Panc1 (cell line): ENCODE results near the gene MUCL3. TPM values are rescaled to one million over a fixed set of nuclear protein-coding genes. Genes with fewer than 3 reads are reported as not detected.

Experiments used
- ATAC-seq: fragments of 200-7000 bp; cut with Tn5 transposase; 2 replicates; pipeline ENCODE4 v1.9.1; 2020; ENCODE audit warnings: mild to moderate bottlenecking, moderate library complexity
- BruUV-seq: library from RNA; stranded (reverse); fragments of 400-500 nt; replicated peaks from 2 replicates; lab custom pipeline; 2021; lab: Mats Ljungman, UMichigan
- CTCF ChIA-PET: fragments of 300-600 bp; sonication (Branson Sonifier 250); formaldehyde crosslinking; loops from one replicate; lab custom pipeline; 2022; ENCODE audit warnings: antibody characterized with exemption; lab: Charles Lee
- POLR2A ChIA-PET: fragments of 300-600 bp; sonication (Branson Sonifier 250); formaldehyde crosslinking; loops from one replicate; lab custom pipeline; 2022; ENCODE audit warnings: antibody characterized with exemption; lab: Charles Lee
- DNase-seq: peaks from one replicate; pipeline ENCODE4 v3.0.0-alpha.2; 2010; ENCODE audit warnings: low read depth, low spot score
- H3K27ac ChIP-seq: 2 replicates; pipeline ENCODE4 v1.5.1; 2011; ENCODE audit warnings: mild to moderate bottlenecking, low read length, inconsistent platforms
- H3K27me3 ChIP-seq: fragments of 200-500 bp; sonication (Bioruptor generic); 2 replicates; pipeline ENCODE4 v1.6.0; 2014; ENCODE audit warnings: low read length, inconsistent platforms; ENCODE audit not compliant: control insufficient read depth, insufficient read depth
- H3K36me3 ChIP-seq: fragments of 200-500 bp; sonication (Bioruptor generic); 2 replicates; pipeline ENCODE4 v1.5.1; 2014; ENCODE audit warnings: inconsistent platforms, mild to moderate bottlenecking, low read length, moderate library complexity; ENCODE audit not compliant: control insufficient read depth, insufficient read depth
- H3K4me1 ChIP-seq: 2 replicates; pipeline ENCODE4 v1.5.1; 2011; ENCODE audit warnings: inconsistent platforms, mild to moderate bottlenecking, low read length, moderate library complexity; ENCODE audit not compliant: control insufficient read depth, insufficient read depth
- H3K4me3 ChIP-seq, 2 experiments: 2 replicates each; pipeline ENCODE4 v1.5.1; 2011 to 2012; ENCODE audit warnings: low read depth in 2 of 2, low read length in 2 of 2, mild to moderate bottlenecking in 2 of 2, inconsistent platforms in 1 of 2, moderate library complexity in 1 of 2
- H3K9me3 ChIP-seq: fragments of 200-500 bp; sonication (Bioruptor generic); 2 replicates; pipeline ENCODE4 v1.5.1; 2014; ENCODE audit warnings: low read depth, mild to moderate bottlenecking, inconsistent platforms, low read length, moderate library complexity; ENCODE audit not compliant: control insufficient read depth, insufficient read depth
- CTCF ChIP-seq: fragments of 450-650 bp; IDR thresholded peaks from 2 replicates; pipeline ENCODE4 v1.5.1; 2017; ENCODE audit warnings: mild to moderate bottlenecking
- POLR2AphosphoS5 ChIP-seq: IDR thresholded peaks from 2 replicates; pipeline ENCODE4 v1.6.1; 2012; ENCODE audit warnings: mild to moderate bottlenecking, low read depth, low read length, moderate library complexity
- REST ChIP-seq, 2 experiments: IDR thresholded peaks; 2 replicates each; pipeline ENCODE4 v1.6.1; 2011 to 2012; ENCODE audit warnings: low read depth in 2 of 2, control low read depth in 1 of 2, low read length in 1 of 2, mild to moderate bottlenecking in 1 of 2, moderate library complexity in 1 of 2; ENCODE audit not compliant: insufficient read depth in 1 of 2
- SIN3A ChIP-seq: IDR thresholded peaks from 2 replicates; pipeline ENCODE4 v1.6.1; 2012; ENCODE audit warnings: low read depth, mild to moderate bottlenecking, low read length, moderate library complexity, borderline replicate concordance; ENCODE audit not compliant: insufficient read depth
- TCF7L2 ChIP-seq: IDR thresholded peaks from 2 replicates; pipeline ENCODE4 v1.6.1; 2011; ENCODE audit warnings: mild to moderate bottlenecking, low read depth, low read length, inconsistent platforms
- in situ Hi-C: cut with HindIII; loops from 2 replicates; pipeline ENCODE4 v1.10.0; 2016; ENCODE audit warnings: low sequenced_read_pairs, low pct_unique_long_range_greater_than_20kb
- intact Hi-C: fragments of 100-400 bp; cut with micrococcal nuclease; formaldehyde crosslinking; loops from one replicate; pipeline ENCODE4 v1.10.0; 2022; ENCODE audit not compliant: unreplicated experiment
- total RNA-seq: library from RNA; stranded (reverse); gene quantifications from one replicate; pipeline ENCODE4 v1.2.1, GENCODE V29; 2021; ENCODE audit not compliant: unreplicated experiment

Gene MUCL3
- total RNA-seq, 1 experiment from 2014 or later, result not detected

GRCh38 chr6:30951907-30952469 is 11.2 kb downstream of the MUCL3 start:
- no peak for DNase-seq
- peaks cover 8% of the 10 kb centered on the region; the same call in 1 of the 2 replicates for H3K4me1 ChIP-seq
- intact Hi-C loops (no loop called here), in situ Hi-C loops (no loop called here)
- no peak for ATAC-seq
- CTCF ChIA-PET, result no interaction called here
- no peak overlapping the region for H3K4me3 ChIP-seq
- POLR2A ChIA-PET, result no interaction called here
- peaks cover 21% of the 10 kb centered on the region for H3K27me3 ChIP-seq
- no peaks in the 10 kb centered on the region for H3K36me3 ChIP-seq
- H3K27ac ChIP-seq, result no peak overlapping the region
- no peak for TF ChIP-seq SIN3A
- TF ChIP-seq POLR2AphosphoS5, result no peak
- TF ChIP-seq REST (IDR thresholded peaks at IDR 0.05; ENCODE audit: insufficient read depth in 1 of 2, low read depth in 2 of 2, low read length in 1 of 2), result no peak
- TF ChIP-seq CTCF, result no peak
- no peak for TF ChIP-seq TCF7L2
- BruUV-seq, result no TSS peak
- no peaks in the 10 kb centered on the region for H3K9me3 ChIP-seq

- H3K4me3 ChIP-seq, result peak overlapping the region; percentile 42 to 57
- H3K27me3 ChIP-seq, result peaks cover 22% of the 10 kb centered on the region
- no peak for ATAC-seq
- no TSS peak for BruUV-seq
- H3K36me3 ChIP-seq, result no peaks in the 10 kb centered on the region
- intact Hi-C loops (no loop called here), in situ Hi-C loops (loop anchor here (5.0 kb wide), 1 partner anchor 88 kb away; no protein-coding TSS in a partner anchor)
- POLR2A ChIA-PET, result no interaction called here
- CTCF ChIA-PET, result no interaction called here
- peaks cover 8% of the 10 kb centered on the region; the same call in 1 of the 2 replicates for H3K4me1 ChIP-seq
- DNase-seq, result no peak
- no peak overlapping the region for H3K27ac ChIP-seq
- no peaks in the 10 kb centered on the region for H3K9me3 ChIP-seq
- TF ChIP-seq SIN3A (no peak), TCF7L2 (no peak), CTCF (no peak), REST (IDR thresholded peaks at IDR 0.05; ENCODE audit: insufficient read depth in 1 of 2, low read depth in 2 of 2, low read length in 1 of 2) (no peak), POLR2AphosphoS5 (no peak)
Observed at GRCh38 chr6:30954631-30955366, 14.0 kb downstream of the MUCL3 start.
